Measurements from ENCODE around the gene CPNE5. TPM values are rescaled to one million over a fixed set of nuclear protein-coding genes. Genes with fewer than 3 reads are reported as not detected.

The CPNE5 gene
- total RNA-seq, 2 experiments from 2014 or later = 0.19 to 0.28 TPM

- Histone ChIP-seq H3K4me3 (ENCODE audit: low read length) (no peak overlapping the region), H3K9me3 (ENCODE audit: control insufficient read depth in 1 of 2, insufficient read depth in 1 of 2, low read length in 2 of 2) (peaks cover 0 to 12% of the 10 kb centered on the region in 2 experiments), H3K4me1 (ENCODE audit: insufficient read depth, low read length) (peaks cover 19% of the 10 kb centered on the region), H3K36me3 (ENCODE audit: insufficient read depth, low read length) (no peaks in the 10 kb centered on the region), H3K27me3 (ENCODE audit: control insufficient read depth in 1 of 2, insufficient read depth in 2 of 2, low read length in 2 of 2) (no peaks in the 10 kb centered on the region), H3K27ac (ENCODE audit: low read depth in 1 of 2, low read length in 2 of 2) (no peak overlapping the region)
- ATAC-seq (ENCODE audit: poor library complexity) (no peak), DNase-seq (no peak)
- Mint-ChIP-seq H3K27ac (no peak overlapping the region), H3K4me1 (ENCODE audit: low read depth) (no peaks in the 10 kb centered on the region), H3K9me3 (no peaks in the 10 kb centered on the region), H3K27me3 (no peaks in the 10 kb centered on the region), H3K36me3 (ENCODE audit: low read depth) (no peaks in the 10 kb centered on the region), H3K4me3 (no peak overlapping the region)
- TF ChIP-seq CTCF (IDR thresholded peaks at IDR 0.05) = no peak
- POLR2A ChIA-PET = no interaction called here
- CTCF ChIA-PET = no interaction called here
- intact Hi-C loops (cut with DNase I, micrococcal nuclease) = no loop called here
Measured at GRCh38 chr6:36745283-36745682, 94.0 kb downstream of the CPNE5 start.

GRCh38 chr6:36744304-36744673 is 95.0 kb downstream of the CPNE5 start:
- Histone ChIP-seq H3K27me3 (ENCODE audit: control insufficient read depth in 1 of 2, insufficient read depth in 2 of 2, low read length in 2 of 2) (no peaks in the 10 kb centered on the region), H3K36me3 (ENCODE audit: insufficient read depth, low read length) (no peaks in the 10 kb centered on the region), H3K4me3 (ENCODE audit: low read length) (no peak overlapping the region), H3K4me1 (ENCODE audit: insufficient read depth, low read length) (peaks cover 19% of the 10 kb centered on the region), H3K27ac (ENCODE audit: low read depth in 1 of 2, low read length in 2 of 2) (no peak overlapping the region), H3K9me3 (ENCODE audit: control insufficient read depth in 1 of 2, insufficient read depth in 1 of 2, low read length in 2 of 2) (peaks cover 0 to 9% of the 10 kb centered on the region in 2 experiments)
- TF ChIP-seq CTCF (IDR thresholded peaks at IDR 0.05) = no peak
- Mint-ChIP-seq H3K27me3 (no peaks in the 10 kb centered on the region), H3K27ac (no peak overlapping the region), H3K9me3 (no peaks in the 10 kb centered on the region), H3K4me1 (ENCODE audit: low read depth) (no peaks in the 10 kb centered on the region), H3K4me3 (no peak overlapping the region), H3K36me3 (ENCODE audit: low read depth) (no peaks in the 10 kb centered on the region)
- ATAC-seq (ENCODE audit: poor library complexity) = no peak
- CTCF ChIA-PET = no interaction called here
- no peak for DNase-seq
- intact Hi-C loops (cut with DNase I, micrococcal nuclease) = no loop called here
- POLR2A ChIA-PET = no interaction called here

- DNase-seq (no peak), ATAC-seq (ENCODE audit: poor library complexity) (no peak)
- H3K4me3 Mint-ChIP-seq = no peak overlapping the region
- H3K27me3 Mint-ChIP-seq = no peaks in the 10 kb centered on the region
- TF ChIP-seq CTCF (IDR thresholded peaks at IDR 0.05) = no peak
- no peak overlapping the region for H3K27ac Mint-ChIP-seq
- intact Hi-C loops (cut with DNase I, micrococcal nuclease) = no loop called here
- no peaks in the 10 kb centered on the region for H3K36me3 ChIP-seq (ENCODE audit: insufficient read depth, low read length)
- no peaks in the 10 kb centered on the region for H3K4me1 Mint-ChIP-seq (ENCODE audit: low read depth)
- no peaks in the 10 kb centered on the region for H3K9me3 Mint-ChIP-seq
- ChIA-PET POLR2A (no interaction called here), CTCF (no interaction called here)
- no peaks in the 10 kb centered on the region for H3K36me3 Mint-ChIP-seq (ENCODE audit: low read depth)
- H3K27me3 ChIP-seq (ENCODE audit: control insufficient read depth in 1 of 2, insufficient read depth in 2 of 2, low read length in 2 of 2) = no peaks in the 10 kb centered on the region
- peaks cover 19% of the 10 kb centered on the region for H3K4me1 ChIP-seq (ENCODE audit: insufficient read depth, low read length)
- H3K4me3 ChIP-seq (ENCODE audit: low read length) = no peak overlapping the region
- peaks cover 0 to 6% of the 10 kb centered on the region in 2 experiments for H3K9me3 ChIP-seq (ENCODE audit: control insufficient read depth in 1 of 2, insufficient read depth in 1 of 2, low read length in 2 of 2)
- H3K27ac ChIP-seq (ENCODE audit: low read depth in 1 of 2, low read length in 2 of 2) = no peak overlapping the region
Measured at GRCh38 chr6:36743538-36744303, 95.5 kb downstream of the CPNE5 start.
